ENCODE data around the gene LINC01488.

The LINC01488 gene

DNA sequence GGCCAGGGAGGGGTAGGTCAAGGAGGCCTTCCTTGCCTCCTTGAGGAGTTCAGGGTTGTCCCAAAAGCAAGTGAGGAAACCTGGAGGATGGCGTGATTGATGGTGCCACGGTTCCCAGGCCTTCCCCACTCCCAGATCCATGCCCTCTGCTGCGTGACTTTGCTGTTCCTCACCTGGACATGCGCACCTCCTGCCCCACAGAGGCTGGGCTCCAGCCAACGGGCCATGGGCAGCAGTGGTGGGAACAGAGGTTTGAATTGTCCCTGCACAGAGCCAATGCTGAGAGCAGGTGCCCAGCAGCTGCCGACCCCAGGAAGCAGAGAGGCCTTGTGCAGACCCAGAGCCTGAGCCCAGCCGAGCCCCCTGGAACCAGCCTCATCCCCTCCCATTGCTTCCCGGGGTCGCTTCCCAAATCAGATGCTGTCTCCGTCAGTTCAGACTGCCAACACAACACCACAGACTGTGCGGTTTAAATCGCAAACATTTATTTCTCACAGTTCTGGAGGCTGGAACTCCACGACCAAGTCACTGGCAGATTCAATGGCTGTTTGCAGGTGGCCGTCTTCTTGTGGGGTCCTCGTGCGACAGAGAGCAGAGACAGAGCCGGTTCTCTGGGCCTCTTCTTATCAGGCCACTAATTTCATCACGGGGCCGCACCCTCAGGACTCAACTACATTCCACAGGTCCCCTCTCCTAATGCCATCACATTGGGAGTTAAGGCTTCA is 6.2 kb upstream of the LINC01488 start:
- H3K4me3 ChIP-seq (ENCODE audit: control insufficient read depth in 1 of 7, extremely low read depth in 1 of 7, insufficient read depth in 4 of 7, low read depth in 2 of 7, low read length in 6 of 7) = no peak overlapping the region
- peaks cover 0 to 2% (median 0%) of the 10 kb centered on the region in 4 experiments for H3K4me1 ChIP-seq (ENCODE audit: control extremely low read depth in 1 of 4, control insufficient read depth in 4 of 4, insufficient read depth in 4 of 4, low read length in 3 of 4)
- no peak for DNase-seq
- H3K9me3 ChIP-seq (ENCODE audit: control extremely low read depth in 1 of 5, control insufficient read depth in 4 of 5, insufficient read depth in 2 of 5, low read depth in 1 of 5, low read length in 4 of 5) = peaks cover 0 to 4% (median 0%) of the 10 kb centered on the region in 5 experiments
- CTCF ChIA-PET = no interaction called here
- POLR2A ChIA-PET = no interaction called here
- peaks cover 0 to 22% (median 6%) of the 10 kb centered on the region in 5 experiments for H3K27me3 ChIP-seq (replicated peaks in 2 of 5; ENCODE audit: control insufficient read depth in 4 of 5, insufficient read depth in 5 of 5, low read length in 4 of 5)
- no peaks in the 10 kb centered on the region for H3K36me3 ChIP-seq (ENCODE audit: control insufficient read depth in 4 of 4, insufficient read depth in 4 of 4, low read length in 3 of 4)
- 96% methylated on average over 17 of the region's 19 CpGs for WGBS (ENCODE audit: insufficient coverage)
- no peak overlapping the region for H3K27ac ChIP-seq (ENCODE audit: insufficient read depth in 1 of 2, low read depth in 1 of 2, low read length in 2 of 2, poor library complexity in 1 of 2, severe bottlenecking in 2 of 2)

DNA sequence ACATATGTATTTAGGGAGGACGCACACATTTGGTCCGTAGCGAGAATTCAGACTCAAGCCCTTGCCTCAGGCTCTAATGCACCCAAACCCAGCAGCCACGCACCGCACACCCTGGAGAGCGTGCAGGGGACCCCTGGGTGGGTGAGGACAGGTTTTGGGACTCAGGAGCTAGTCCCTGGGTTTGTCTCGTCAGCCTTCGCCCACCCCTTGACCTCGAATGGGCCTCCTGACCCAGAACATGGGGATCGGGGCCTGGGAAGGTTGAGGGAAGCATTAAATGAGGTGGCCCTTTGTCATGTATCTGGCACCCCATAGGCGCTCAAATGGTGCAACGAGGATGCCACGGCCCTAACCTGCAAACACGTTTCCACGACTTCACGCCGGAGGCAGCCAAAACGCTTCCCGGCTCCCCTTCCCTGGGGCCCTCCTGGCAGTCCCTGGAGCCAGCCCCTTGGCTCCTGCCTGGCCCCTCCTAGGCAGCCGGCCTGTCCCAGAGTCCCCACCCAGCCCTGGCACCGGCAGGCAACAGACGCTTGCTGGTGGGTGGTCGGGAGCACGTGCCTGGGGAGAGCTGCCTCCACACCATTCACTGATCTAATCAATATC is 5.5 kb upstream of the LINC01488 start:
- POLR2A ChIA-PET = no interaction called here
- H3K9me3 ChIP-seq (ENCODE audit: control extremely low read depth in 1 of 5, control insufficient read depth in 4 of 5, insufficient read depth in 2 of 5, low read depth in 1 of 5, low read length in 4 of 5) = peaks cover 0 to 4% (median 0%) of the 10 kb centered on the region in 5 experiments
- peaks cover 0 to 2% (median 0%) of the 10 kb centered on the region in 4 experiments for H3K4me1 ChIP-seq (ENCODE audit: control extremely low read depth in 1 of 4, control insufficient read depth in 4 of 4, insufficient read depth in 4 of 4, low read length in 3 of 4)
- CTCF ChIA-PET = no interaction called here
- no peak overlapping the region for H3K27ac ChIP-seq (ENCODE audit: insufficient read depth in 1 of 2, low read depth in 1 of 2, low read length in 2 of 2, poor library complexity in 1 of 2, severe bottlenecking in 2 of 2)
- 99% methylated on average over 19 of the region's 24 CpGs for WGBS (ENCODE audit: insufficient coverage)
- H3K36me3 ChIP-seq (ENCODE audit: control insufficient read depth in 4 of 4, insufficient read depth in 4 of 4, low read length in 3 of 4) = no peaks in the 10 kb centered on the region
- no peak for DNase-seq
- H3K27me3 ChIP-seq (replicated peaks in 2 of 5; ENCODE audit: control insufficient read depth in 4 of 5, insufficient read depth in 5 of 5, low read length in 4 of 5) = peaks cover 0 to 20% (median 2%) of the 10 kb centered on the region in 5 experiments
- no peak overlapping the region for H3K4me3 ChIP-seq (ENCODE audit: control insufficient read depth in 1 of 7, extremely low read depth in 1 of 7, insufficient read depth in 4 of 7, low read depth in 2 of 7, low read length in 6 of 7)

DNA sequence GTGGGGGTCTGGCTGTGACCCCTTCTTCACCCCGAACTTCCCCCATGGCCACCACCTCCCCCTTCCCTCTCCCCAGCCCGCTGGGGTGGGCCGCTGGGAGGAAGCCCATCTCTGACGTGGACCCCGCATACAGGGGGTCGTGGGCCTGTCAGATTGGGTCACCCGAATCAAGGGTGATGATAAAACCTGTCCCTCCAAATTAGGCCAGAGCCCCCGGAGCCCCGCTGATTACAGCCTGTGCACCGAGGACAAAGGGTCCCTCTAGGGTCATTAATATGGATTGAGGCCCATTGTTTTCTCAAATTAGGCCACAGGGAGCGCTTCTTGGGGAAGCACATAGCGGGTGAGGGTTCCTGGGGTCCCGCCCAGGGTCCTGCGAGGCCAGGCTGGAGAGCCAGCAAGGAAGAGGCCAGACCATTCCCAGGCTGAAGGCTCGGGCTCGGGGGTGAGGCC is 4.9 kb upstream of the LINC01488 start:
- ChIA-PET CTCF (no interaction called here), POLR2A (no interaction called here)
- Histone ChIP-seq H3K9me3 (ENCODE audit: control extremely low read depth in 1 of 5, control insufficient read depth in 4 of 5, insufficient read depth in 2 of 5, low read depth in 1 of 5, low read length in 4 of 5) (peaks cover 0 to 4% (median 0%) of the 10 kb centered on the region in 5 experiments), H3K27me3 (replicated peaks in 2 of 5; ENCODE audit: control insufficient read depth in 4 of 5, insufficient read depth in 5 of 5, low read length in 4 of 5) (peaks cover 0 to 14% (median 2%) of the 10 kb centered on the region in 5 experiments), H3K27ac (ENCODE audit: insufficient read depth in 1 of 2, low read depth in 1 of 2, low read length in 2 of 2, poor library complexity in 1 of 2, severe bottlenecking in 2 of 2) (no peak overlapping the region), H3K4me3 (ENCODE audit: control insufficient read depth in 1 of 7, extremely low read depth in 1 of 7, insufficient read depth in 4 of 7, low read depth in 2 of 7, low read length in 6 of 7) (no peak overlapping the region), H3K4me1 (ENCODE audit: control extremely low read depth in 1 of 4, control insufficient read depth in 4 of 4, insufficient read depth in 4 of 4, low read length in 3 of 4) (peaks cover 0 to under 1% (median 0%) of the 10 kb centered on the region in 4 experiments), H3K36me3 (ENCODE audit: control insufficient read depth in 4 of 4, insufficient read depth in 4 of 4, low read length in 3 of 4) (no peaks in the 10 kb centered on the region)
- DNase-seq = no peak
- 97% methylated on average over 15 of the region's 16 CpGs for WGBS (ENCODE audit: insufficient coverage)

DNA sequence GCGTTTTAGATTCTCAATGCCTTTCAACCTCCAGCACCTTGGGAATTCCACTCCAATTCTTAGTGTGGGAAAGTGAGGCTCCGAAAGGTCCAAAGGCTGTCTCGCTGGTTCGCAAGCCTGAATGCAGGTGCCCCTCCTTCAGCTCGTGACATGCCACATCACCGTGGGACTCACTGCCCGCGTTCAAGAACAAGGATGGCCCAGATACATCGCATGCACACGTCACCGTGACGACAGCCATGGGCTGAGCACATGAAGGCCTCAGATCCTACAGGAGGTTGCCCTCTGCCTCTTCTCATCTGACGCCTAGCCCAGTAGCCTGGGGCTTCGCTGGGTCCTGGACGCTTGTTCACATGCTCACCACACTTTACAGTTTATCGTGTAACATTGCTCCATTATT is 4.4 kb upstream of the LINC01488 start:
- Histone ChIP-seq H3K36me3 (ENCODE audit: control insufficient read depth in 4 of 4, insufficient read depth in 4 of 4, low read length in 3 of 4) (no peaks in the 10 kb centered on the region), H3K9me3 (ENCODE audit: control extremely low read depth in 1 of 5, control insufficient read depth in 4 of 5, insufficient read depth in 2 of 5, low read depth in 1 of 5, low read length in 4 of 5) (peaks cover 0 to 4% (median 0%) of the 10 kb centered on the region in 5 experiments), H3K4me3 (ENCODE audit: control insufficient read depth in 1 of 7, extremely low read depth in 1 of 7, insufficient read depth in 4 of 7, low read depth in 2 of 7, low read length in 6 of 7) (no peak overlapping the region), H3K27ac (ENCODE audit: insufficient read depth in 1 of 2, low read depth in 1 of 2, low read length in 2 of 2, poor library complexity in 1 of 2, severe bottlenecking in 2 of 2) (no peak overlapping the region), H3K4me1 (ENCODE audit: control extremely low read depth in 1 of 4, control insufficient read depth in 4 of 4, insufficient read depth in 4 of 4, low read length in 3 of 4) (no peaks in the 10 kb centered on the region), H3K27me3 (replicated peaks in 2 of 5; ENCODE audit: control insufficient read depth in 4 of 5, insufficient read depth in 5 of 5, low read length in 4 of 5) (peaks cover 0 to 8% (median 1%) of the 10 kb centered on the region in 5 experiments)
- WGBS (ENCODE audit: insufficient coverage) = 96% methylated on average over 14 of the region's 16 CpGs
- DNase-seq = no peak
- ChIA-PET POLR2A (interaction anchor here (0.6 kb wide), 1 partner anchor 205 kb away, joined by 3 read pairs; no protein-coding TSS in a partner anchor), CTCF (no interaction called here)

DNA sequence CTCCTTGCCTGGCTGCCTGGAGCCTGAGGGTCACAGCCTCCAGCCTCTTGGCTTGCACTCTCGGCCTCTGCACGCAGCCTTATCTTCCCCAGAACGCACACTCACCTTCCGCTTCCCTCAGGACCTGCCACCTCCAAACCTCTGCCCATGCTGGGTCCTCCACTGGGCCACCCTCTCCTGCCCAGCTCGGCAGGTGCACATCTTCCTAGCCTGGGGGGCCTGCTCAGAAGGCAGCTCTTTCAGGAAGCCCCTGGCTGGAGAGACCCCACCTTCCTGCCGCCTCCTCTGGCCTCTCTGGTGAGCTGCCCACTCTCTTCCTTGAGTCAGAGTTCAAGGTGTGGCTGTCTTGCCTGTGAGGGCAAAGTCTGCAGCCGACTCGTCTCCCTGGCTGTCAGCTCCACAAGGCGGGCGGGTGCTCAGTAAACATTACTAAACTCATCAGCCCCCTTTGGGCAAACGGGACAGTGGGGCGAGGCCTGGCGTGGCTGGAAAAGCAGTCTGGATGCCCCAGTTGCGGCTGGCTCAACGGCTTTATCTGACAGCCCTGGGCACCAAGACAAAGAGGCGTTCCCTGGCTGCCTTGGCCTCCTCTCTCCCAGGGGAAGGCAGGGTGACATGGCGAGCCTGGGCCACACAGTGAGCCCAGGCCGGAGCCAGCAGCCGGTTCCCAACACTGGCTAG is 1.7 kb upstream of the LINC01488 start:
- 98% methylated on average over 11 of the region's 19 CpGs for WGBS (ENCODE audit: insufficient coverage)
- no peaks in the 10 kb centered on the region for H3K36me3 ChIP-seq (ENCODE audit: control insufficient read depth in 4 of 4, insufficient read depth in 4 of 4, low read length in 3 of 4)
- H3K9me3 ChIP-seq (ENCODE audit: control extremely low read depth in 1 of 5, control insufficient read depth in 4 of 5, insufficient read depth in 2 of 5, low read depth in 1 of 5, low read length in 4 of 5) = peaks cover 0 to 2% (median 0%) of the 10 kb centered on the region in 5 experiments
- no peaks in the 10 kb centered on the region for H3K27me3 ChIP-seq (replicated peaks in 2 of 5; ENCODE audit: control insufficient read depth in 4 of 5, insufficient read depth in 5 of 5, low read length in 4 of 5)
- CTCF ChIA-PET = interaction anchor here (1.5 kb wide), 1 partner anchor 74 kb away, joined by 4 read pairs; no protein-coding TSS in a partner anchor
- no peaks in the 10 kb centered on the region for H3K4me1 ChIP-seq (ENCODE audit: control extremely low read depth in 1 of 4, control insufficient read depth in 4 of 4, insufficient read depth in 4 of 4, low read length in 3 of 4)
- H3K27ac ChIP-seq (ENCODE audit: insufficient read depth in 1 of 2, low read depth in 1 of 2, low read length in 2 of 2, poor library complexity in 1 of 2, severe bottlenecking in 2 of 2) = no peak overlapping the region
- no peak for DNase-seq
- POLR2A ChIA-PET = no interaction called here
- H3K4me3 ChIP-seq (ENCODE audit: control insufficient read depth in 1 of 7, extremely low read depth in 1 of 7, insufficient read depth in 4 of 7, low read depth in 2 of 7, low read length in 6 of 7) = no peak overlapping the region

DNA sequence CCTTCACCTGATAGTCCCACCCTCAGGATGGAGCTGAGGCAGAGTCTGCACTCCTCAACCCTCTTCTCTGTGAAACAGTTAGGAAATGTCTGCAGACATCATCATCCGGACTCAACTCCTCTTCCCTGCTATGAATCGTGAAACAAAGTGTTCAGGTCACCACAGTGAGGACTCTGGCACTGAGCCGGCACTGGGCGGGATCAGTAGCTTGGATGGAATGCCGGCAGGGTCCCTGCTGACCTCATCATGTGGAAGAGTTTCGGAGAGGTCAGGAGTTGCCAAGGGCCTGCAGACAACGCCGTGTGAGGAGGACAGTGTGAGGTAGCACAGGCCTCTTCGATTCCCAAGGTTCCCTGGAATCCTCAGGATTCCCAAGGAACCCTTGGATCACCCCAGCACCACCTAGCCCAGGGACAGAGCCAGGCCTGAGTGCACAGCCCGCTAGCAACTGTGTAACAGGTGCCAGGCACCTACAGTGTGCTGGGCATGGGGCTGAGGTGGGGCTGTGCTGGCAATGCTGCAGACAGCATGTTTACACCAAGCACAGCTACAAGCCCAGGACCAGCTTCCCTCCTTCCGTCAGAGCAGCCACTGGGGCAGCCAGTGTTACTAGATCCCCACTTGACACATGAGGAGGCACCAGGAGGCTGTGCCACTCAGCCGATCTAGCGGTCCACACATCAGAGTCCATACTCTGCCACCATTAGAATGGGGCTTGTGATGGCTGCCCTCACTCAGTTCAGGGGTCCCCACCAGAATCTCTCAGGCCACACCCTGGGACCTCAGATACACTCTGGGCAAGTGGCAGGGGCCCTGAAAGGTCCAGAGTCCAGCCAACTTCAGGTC is 693 bp upstream of the LINC01488 start:
- Histone ChIP-seq H3K36me3 (ENCODE audit: control insufficient read depth in 4 of 4, insufficient read depth in 4 of 4, low read length in 3 of 4) (no peaks in the 10 kb centered on the region), H3K4me1 (ENCODE audit: control extremely low read depth in 1 of 4, control insufficient read depth in 4 of 4, insufficient read depth in 4 of 4, low read length in 3 of 4) (no peaks in the 10 kb centered on the region), H3K27ac (ENCODE audit: insufficient read depth in 1 of 2, low read depth in 1 of 2, low read length in 2 of 2, poor library complexity in 1 of 2, severe bottlenecking in 2 of 2) (no peak overlapping the region), H3K9me3 (ENCODE audit: control extremely low read depth in 1 of 5, control insufficient read depth in 4 of 5, insufficient read depth in 2 of 5, low read depth in 1 of 5, low read length in 4 of 5) (peaks cover 0 to 2% (median 0%) of the 10 kb centered on the region in 5 experiments), H3K27me3 (replicated peaks in 2 of 5; ENCODE audit: control insufficient read depth in 4 of 5, insufficient read depth in 5 of 5, low read length in 4 of 5) (no peaks in the 10 kb centered on the region), H3K4me3 (ENCODE audit: control insufficient read depth in 1 of 7, extremely low read depth in 1 of 7, insufficient read depth in 4 of 7, low read depth in 2 of 7, low read length in 6 of 7) (no peak overlapping the region)
- POLR2A ChIA-PET = no interaction called here
- 97% methylated on average over 11 of the region's 13 CpGs for WGBS (ENCODE audit: insufficient coverage)
- CTCF ChIA-PET = interaction anchor here (0.9 to 1.5 kb wide), 2 partner anchors 73 to 204 kb away, joined by 3 to 4 read pairs; no protein-coding TSS in a partner anchor
- DNase-seq = no peak

Measured in common myeloid progenitor, CD34-positive (primary cell).